GM12874 (cell line): ENCODE results near the gene CCBE1.

Experiments used
- TF ChIP-seq, protein P1 (sequence below): IDR thresholded peaks from 2 replicates; pipeline ENCODE4 v1.5.1; 2011; ENCODE audit warnings: low read depth, mild to moderate bottlenecking, control low read depth, low read length, moderate library complexity; ENCODE audit not compliant: insufficient read depth

The CCBE1 gene

GRCh38 chr18:59549503-59550173 is 147.6 kb downstream of the CCBE1 start:
- TF ChIP-seq, protein P1, sequence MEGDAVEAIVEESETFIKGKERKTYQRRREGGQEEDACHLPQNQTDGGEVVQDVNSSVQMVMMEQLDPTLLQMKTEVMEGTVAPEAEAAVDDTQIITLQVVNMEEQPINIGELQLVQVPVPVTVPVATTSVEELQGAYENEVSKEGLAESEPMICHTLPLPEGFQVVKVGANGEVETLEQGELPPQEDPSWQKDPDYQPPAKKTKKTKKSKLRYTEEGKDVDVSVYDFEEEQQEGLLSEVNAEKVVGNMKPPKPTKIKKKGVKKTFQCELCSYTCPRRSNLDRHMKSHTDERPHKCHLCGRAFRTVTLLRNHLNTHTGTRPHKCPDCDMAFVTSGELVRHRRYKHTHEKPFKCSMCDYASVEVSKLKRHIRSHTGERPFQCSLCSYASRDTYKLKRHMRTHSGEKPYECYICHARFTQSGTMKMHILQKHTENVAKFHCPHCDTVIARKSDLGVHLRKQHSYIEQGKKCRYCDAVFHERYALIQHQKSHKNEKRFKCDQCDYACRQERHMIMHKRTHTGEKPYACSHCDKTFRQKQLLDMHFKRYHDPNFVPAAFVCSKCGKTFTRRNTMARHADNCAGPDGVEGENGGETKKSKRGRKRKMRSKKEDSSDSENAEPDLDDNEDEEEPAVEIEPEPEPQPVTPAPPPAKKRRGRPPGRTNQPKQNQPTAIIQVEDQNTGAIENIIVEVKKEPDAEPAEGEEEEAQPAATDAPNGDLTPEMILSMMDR, result no peak

DNA sequence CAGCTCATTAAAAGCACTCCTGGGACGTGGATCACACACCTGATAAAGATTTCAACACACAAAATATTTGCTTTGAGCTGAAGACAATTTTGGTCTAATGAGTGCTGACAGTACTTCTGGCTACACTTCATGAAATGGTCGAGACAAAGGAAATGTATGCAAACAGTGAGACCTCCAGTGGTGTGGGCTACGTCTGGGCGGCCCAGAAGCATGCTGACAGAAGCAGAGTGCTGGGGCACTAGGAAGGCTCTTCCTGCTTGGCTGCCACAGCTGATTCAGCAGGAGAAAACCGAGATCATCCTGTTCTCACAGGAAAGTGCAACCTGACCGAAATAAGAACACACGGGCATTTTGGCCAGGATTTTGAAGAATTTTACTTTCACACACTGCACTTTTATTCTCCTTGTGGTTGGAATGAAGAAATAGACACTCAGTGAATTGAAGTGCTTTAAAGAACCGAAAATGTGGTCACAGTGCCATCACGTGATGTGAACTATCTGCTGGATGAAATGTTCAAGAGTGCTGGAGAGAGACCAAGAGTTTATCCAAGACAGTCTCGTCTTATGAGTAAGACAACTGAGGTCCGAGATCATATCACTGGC is 149.5 kb downstream of the CCBE1 start:
- TF ChIP-seq, protein P1, result no peak

DNA sequence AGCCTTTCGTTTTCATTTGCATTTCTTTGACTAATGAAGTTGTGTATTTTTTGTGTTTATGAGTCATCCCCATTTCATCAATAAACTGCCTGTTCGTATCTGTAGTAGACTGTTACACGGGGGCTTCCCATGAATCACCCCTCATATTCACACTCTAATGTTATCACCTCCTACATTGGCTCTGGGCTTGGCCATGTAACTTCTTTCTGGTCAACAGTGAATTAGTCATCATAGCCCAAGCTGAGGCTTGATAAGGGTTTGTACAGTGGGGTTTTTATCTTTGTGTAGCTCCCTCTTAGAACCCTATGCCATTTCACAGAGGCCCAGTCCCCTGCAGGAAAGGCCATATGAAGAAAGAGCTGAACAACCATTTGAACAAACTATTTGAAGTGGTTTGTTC is 151.0 kb downstream of the CCBE1 start:
- TF ChIP-seq, protein P1, result no peak

- TF ChIP-seq, protein P1, result no peak
These were observed 156.4 kb downstream of the CCBE1 start for GRCh38 chr18:59540780-59541179.

- TF ChIP-seq, protein P1, result no peak
These were observed 156.9 kb downstream of the CCBE1 start for GRCh38 chr18:59540346-59540745.

DNA sequence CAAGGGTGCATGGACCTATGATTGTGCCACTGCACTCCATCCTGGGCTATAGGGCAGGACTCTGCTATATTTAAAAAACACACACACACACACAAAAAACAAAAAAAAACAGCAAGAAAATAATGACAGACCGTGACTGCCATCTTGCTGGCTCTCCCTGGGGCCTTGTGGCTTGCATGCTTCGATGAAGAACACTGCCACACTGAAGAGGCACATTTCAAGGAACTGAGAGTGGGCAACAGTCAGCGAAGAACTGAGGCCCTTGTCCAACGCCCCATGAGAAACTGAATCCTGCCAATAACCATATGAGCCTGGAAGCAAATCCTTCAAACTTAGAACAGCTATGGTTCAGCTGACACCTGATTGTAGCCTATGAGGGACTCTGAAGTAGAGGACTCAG is 158.1 kb downstream of the CCBE1 start:
- TF ChIP-seq, protein P1, result no peak

DNA sequence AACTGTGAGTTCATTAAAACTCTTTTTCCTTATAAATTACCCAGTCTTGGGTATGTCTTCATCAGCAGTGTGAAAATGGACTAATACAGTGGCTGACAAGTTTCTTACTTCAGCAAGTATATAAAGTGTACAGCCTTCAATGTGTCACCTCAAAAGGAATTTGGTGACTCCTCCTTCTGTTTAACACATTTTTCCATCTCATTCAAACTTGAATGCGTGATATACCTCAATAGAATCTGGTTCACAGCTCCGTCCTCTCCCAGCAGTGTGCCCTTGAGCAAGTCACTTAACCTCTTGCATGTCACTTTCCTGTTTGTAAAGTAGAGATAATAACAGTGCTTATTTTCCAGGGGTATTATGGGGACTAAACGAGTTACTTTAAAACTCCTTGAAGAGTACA is 159.6 kb downstream of the CCBE1 start:
- TF ChIP-seq, protein P1, result no peak
